HEK293 (cell line): Measurements from ENCODE around the gene INKA2.

Experiments
- GFI1B ChIP-seq: fragments of 450-650 bp; formaldehyde crosslinking; IDR thresholded peaks from 2 replicates; pipeline ENCODE4 v1.5.1; 2016; ENCODE audit warnings: missing biosample characterization, missing genetic modification characterization
- GLIS1 ChIP-seq: fragments of 450-650 bp; formaldehyde crosslinking; IDR thresholded peaks from 2 replicates; pipeline ENCODE4 v1.5.1; 2016; ENCODE audit warnings: missing biosample characterization, missing genetic modification characterization
- HOXA7 ChIP-seq: sonication (generic); formaldehyde crosslinking; IDR thresholded peaks from 2 replicates; pipeline ENCODE4 v1.8.1; 2022; ENCODE audit warnings: missing genetic modification reagents, borderline replicate concordance
- HOXC10 ChIP-seq: sonication (generic); formaldehyde crosslinking; IDR thresholded peaks from 2 replicates; pipeline ENCODE4 v1.8.1; 2023; ENCODE audit warnings: mild to moderate bottlenecking, missing genetic modification reagents
- KLF10 ChIP-seq: fragments of 450-650 bp; IDR thresholded peaks from 2 replicates; pipeline ENCODE4 v1.5.1; 2018; ENCODE audit warnings: missing biosample characterization, mild to moderate bottlenecking, missing genetic modification characterization
- OSR2 ChIP-seq: fragments of 450-650 bp; formaldehyde crosslinking; IDR thresholded peaks from 2 replicates; pipeline ENCODE4 v1.5.1; 2016; ENCODE audit warnings: missing biosample characterization, missing genetic modification characterization
- PATZ1 ChIP-seq: fragments of 450-650 bp; formaldehyde crosslinking; IDR thresholded peaks from 2 replicates; pipeline ENCODE4 v1.5.1; 2016; ENCODE audit warnings: missing biosample characterization, missing genetic modification characterization
- PRDM4 ChIP-seq: fragments of 450-650 bp; formaldehyde crosslinking; IDR thresholded peaks from 2 replicates; pipeline ENCODE4 v1.5.1; 2017; ENCODE audit warnings: missing biosample characterization, missing genetic modification characterization
- REPIN1 ChIP-seq: fragments of 450-650 bp; formaldehyde crosslinking; IDR thresholded peaks from 2 replicates; pipeline ENCODE4 v1.5.1; 2017; ENCODE audit warnings: missing biosample characterization, missing genetic modification characterization, low read depth
- SETDB1 ChIP-seq: IDR thresholded peaks from one replicate; pipeline ENCODE4 v1.6.1; 2017; ENCODE audit warnings: mild to moderate bottlenecking, low read length, moderate library complexity, mixed read lengths; ENCODE audit not compliant: insufficient read length
- TCF7L2 ChIP-seq: IDR thresholded peaks from 2 replicates; pipeline ENCODE4 v1.6.1; 2011; ENCODE audit warnings: low read depth, mild to moderate bottlenecking, inconsistent platforms, low read length, moderate library complexity, borderline replicate concordance
- ZBTB48 ChIP-seq: fragments of 450-650 bp; formaldehyde crosslinking; IDR thresholded peaks from 2 replicates; pipeline ENCODE4 v1.5.1; 2016; ENCODE audit warnings: missing biosample characterization, missing genetic modification characterization
- ZFHX2 ChIP-seq: fragments of 450-650 bp; formaldehyde crosslinking; conservative IDR thresholded peaks from 2 replicates; pipeline ENCODE4 v1.5.1; 2016; ENCODE audit warnings: missing biosample characterization, missing genetic modification characterization
- ZFP3 ChIP-seq: fragments of 450-650 bp; formaldehyde crosslinking; IDR thresholded peaks from 2 replicates; pipeline ENCODE4 v1.5.1; 2016; ENCODE audit warnings: low read depth, missing biosample characterization, missing genetic modification characterization
- ZFP37 ChIP-seq: fragments of 450-650 bp; formaldehyde crosslinking; IDR thresholded peaks from 2 replicates; pipeline ENCODE4 v1.5.1; 2016; ENCODE audit warnings: missing biosample characterization, missing genetic modification characterization
- ZIC2 ChIP-seq: fragments of 450-650 bp; formaldehyde crosslinking; IDR thresholded peaks from 2 replicates; pipeline ENCODE4 v1.5.1; 2016; ENCODE audit warnings: missing biosample characterization, missing genetic modification characterization
- ZNF114 ChIP-seq: fragments of 450-650 bp; formaldehyde crosslinking; IDR thresholded peaks from 2 replicates; pipeline ENCODE4 v1.5.0; 2017; ENCODE audit warnings: missing biosample characterization, missing genetic modification characterization
- ZNF121 ChIP-seq: fragments of 450-650 bp; formaldehyde crosslinking; IDR thresholded peaks from 2 replicates; pipeline ENCODE4 v1.5.1; 2016; ENCODE audit warnings: missing biosample characterization, missing genetic modification characterization
- ZNF16 ChIP-seq: fragments of 450-650 bp; formaldehyde crosslinking; IDR thresholded peaks from 2 replicates; pipeline ENCODE4 v1.5.1; 2016; ENCODE audit warnings: low read depth, missing biosample characterization, missing genetic modification characterization
- ZNF26 ChIP-seq: fragments of 450-650 bp; formaldehyde crosslinking; IDR thresholded peaks from 2 replicates; pipeline ENCODE4 v1.5.1; 2016; ENCODE audit warnings: missing biosample characterization, missing genetic modification characterization
- ZNF37A ChIP-seq: fragments of 450-650 bp; IDR thresholded peaks from 2 replicates; pipeline ENCODE4 v1.5.1; 2018; ENCODE audit warnings: missing biosample characterization, missing genetic modification characterization
- ZNF394 ChIP-seq: fragments of 450-650 bp; formaldehyde crosslinking; IDR thresholded peaks from 2 replicates; pipeline ENCODE4 v1.5.1; 2016; ENCODE audit warnings: missing biosample characterization, missing genetic modification characterization, mild to moderate bottlenecking, moderate library complexity, borderline replicate concordance
- ZNF398 ChIP-seq: fragments of 450-650 bp; formaldehyde crosslinking; IDR thresholded peaks from 2 replicates; pipeline ENCODE4 v1.5.1; 2017; ENCODE audit warnings: missing biosample characterization, missing genetic modification characterization
- ZNF423 ChIP-seq: fragments of 450-650 bp; formaldehyde crosslinking; IDR thresholded peaks from 2 replicates; pipeline ENCODE4 v1.5.1; 2016; ENCODE audit warnings: missing biosample characterization, missing genetic modification characterization
- ZNF488 ChIP-seq: fragments of 450-650 bp; formaldehyde crosslinking; IDR thresholded peaks from 2 replicates; pipeline ENCODE4 v1.5.1; 2016; ENCODE audit warnings: missing biosample characterization, missing genetic modification characterization
- ZNF571 ChIP-seq: fragments of 450-650 bp; formaldehyde crosslinking; IDR thresholded peaks from 2 replicates; pipeline ENCODE4 v1.5.0; 2017; ENCODE audit warnings: missing biosample characterization, missing genetic modification characterization
- ZNF580 ChIP-seq: fragments of 450-650 bp; formaldehyde crosslinking; IDR thresholded peaks from 2 replicates; pipeline ENCODE4 v1.5.1; 2016; ENCODE audit warnings: missing biosample characterization, missing genetic modification characterization
- ZNF629 ChIP-seq: fragments of 450-650 bp; formaldehyde crosslinking; IDR thresholded peaks from 2 replicates; pipeline ENCODE4 v1.5.1; 2017; ENCODE audit warnings: missing biosample characterization, missing genetic modification characterization
- ZNF768 ChIP-seq: fragments of 450-650 bp; formaldehyde crosslinking; IDR thresholded peaks from 2 replicates; pipeline ENCODE4 v1.5.1; 2018; ENCODE audit warnings: missing biosample characterization, mild to moderate bottlenecking, missing genetic modification characterization
- ZNF785 ChIP-seq: fragments of 450-650 bp; formaldehyde crosslinking; IDR thresholded peaks from 2 replicates; pipeline ENCODE4 v1.5.1; 2016; ENCODE audit warnings: missing biosample characterization, missing genetic modification characterization
- ZNF837 ChIP-seq: fragments of 450-650 bp; formaldehyde crosslinking; IDR thresholded peaks from 2 replicates; pipeline ENCODE4 v1.5.1; 2016; ENCODE audit warnings: missing biosample characterization, missing genetic modification characterization
- ZSCAN18 ChIP-seq: fragments of 450-650 bp; formaldehyde crosslinking; IDR thresholded peaks from 2 replicates; pipeline ENCODE4 v1.5.1; 2016; ENCODE audit warnings: missing biosample characterization, missing genetic modification characterization

INKA2 gene

GRCh38 chr1:111747282-111747734 lies 8.1 kb upstream of the INKA2 start (continued):
- TF ChIP-seq ZNF398, result no peak
- TF ChIP-seq HOXC10 (CRISPR knock-in tag), result no peak
- TF ChIP-seq ZFP37 (tag by site-specific recombination), result no peak
- TF ChIP-seq ZNF114 (tag by site-specific recombination), result no peak
- peak; percentile 98 for TF ChIP-seq ZNF580 (tag by site-specific recombination)
- TF ChIP-seq SETDB1, result peak; percentile 70
- TF ChIP-seq TCF7L2, result no peak
- TF ChIP-seq ZIC2 (tag by site-specific recombination), result no peak
- peak; percentile 59; the same call in 1 of the 2 replicates for TF ChIP-seq ZNF785
- TF ChIP-seq PATZ1 (tag by site-specific recombination), result no peak
- TF ChIP-seq ZFP3 (tag by site-specific recombination), result no peak
- no peak for TF ChIP-seq ZNF394
- TF ChIP-seq ZSCAN18, result no peak
- TF ChIP-seq GFI1B, result no peak
- no peak for TF ChIP-seq ZNF488 (tag by site-specific recombination)
- TF ChIP-seq OSR2 (tag by site-specific recombination), result no peak
- TF ChIP-seq REPIN1 (tag by site-specific recombination), result no peak
- TF ChIP-seq ZNF423, result no peak
- no peak for TF ChIP-seq ZNF837 (tag by site-specific recombination)
- TF ChIP-seq ZNF121, result no peak
- no peak for TF ChIP-seq ZNF571
- TF ChIP-seq GLIS1 (tag by site-specific recombination), result no peak
- TF ChIP-seq ZBTB48 (tag by site-specific recombination), result no peak
- no peak for TF ChIP-seq ZFHX2
- TF ChIP-seq PRDM4 (tag by site-specific recombination), result no peak
- TF ChIP-seq ZNF26, result no peak
- TF ChIP-seq KLF10 (tag by site-specific recombination), result no peak
- TF ChIP-seq ZNF16 (tag by site-specific recombination), result peak; percentile 60; the same call in 1 of the 2 replicates
- TF ChIP-seq HOXA7 (CRISPR knock-in tag), result no peak
- TF ChIP-seq ZNF629 (tag by site-specific recombination), result peak; percentile 38; the same call in 1 of the 2 replicates
- TF ChIP-seq ZNF37A (tag by site-specific recombination), result no peak
- TF ChIP-seq ZNF768 (tag by site-specific recombination), result 0 out of 2 replicates have a peak, but pooled peaks have one; percentile 40
